Measurements from ENCODE around the gene MAST4.

GRCh38 chr5:67073045-67073680 lies 477.0 kb downstream of the MAST4 start:
- TF ChIP-seq POLR2A (IDR thresholded peaks at IDR 0.05; ENCODE audit: low read length) (no peak), PBX3 (IDR thresholded peaks at IDR 0.05) (no peak), CBX8 (IDR thresholded peaks at IDR 0.05) (no peak), CTCF (IDR thresholded peaks at IDR 0.05) (no peak), CBX2 (IDR thresholded peaks at IDR 0.05; ENCODE audit: borderline replicate concordance, low read depth) (no peak), KDM1A (IDR thresholded peaks at IDR 0.05; ENCODE audit: low read depth) (no peak), SMC3 (IDR thresholded peaks at IDR 0.05) (no peak), ZFP36 (IDR thresholded peaks at IDR 0.05; ENCODE audit: borderline replicate concordance, partially characterized antibody) (no peak), MAFK (IDR thresholded peaks at IDR 0.05; ENCODE audit: partially characterized antibody) (no peak), USF2 (IDR thresholded peaks at IDR 0.05) (no peak)

Measured in A549 (cell line).